WTC11 (cell line): ENCODE results near the gene APOO. TPM values are rescaled to one million over a fixed set of nuclear protein-coding genes. Genes with fewer than 3 reads are reported as not detected.

Source experiments
- ATAC-seq: fragments of 200-7000 bp; cut with Tn5 transposase; 2 replicates; pipeline ENCODE4 v1.10.0; 2021; ENCODE audit warnings: mild to moderate bottlenecking, moderate library complexity
- CTCF ChIA-PET: fragments of 300-600 bp; sonication (Branson Sonifier 250); formaldehyde crosslinking; loops from one replicate; lab custom pipeline; 2021; ENCODE audit warnings: antibody characterized with exemption; lab: Charles Lee
- POLR2A ChIA-PET: fragments of 350-600 bp; sonication (Branson Sonifier 250); formaldehyde crosslinking; loops from one replicate; lab custom pipeline; 2021; ENCODE audit warnings: antibody characterized with exemption; lab: Charles Lee
- DNase-seq: peaks from one replicate; pipeline ENCODE4 v3.0.0; 2021; ENCODE audit warnings: low spot score
- H3K27ac Mint-ChIP-seq: 2 replicates; pipeline ENCODE4 v1.8.0; 2021; ENCODE audit warnings: mixed read lengths
- H3K27me3 Mint-ChIP-seq: 2 replicates; pipeline ENCODE4 v1.8.0; 2021; ENCODE audit warnings: low read depth, mild to moderate bottlenecking, moderate library complexity, mixed read lengths
- H3K36me3 Mint-ChIP-seq: 2 replicates; pipeline ENCODE4 v1.8.0; 2021; ENCODE audit warnings: mixed read lengths
- H3K4me1 Mint-ChIP-seq: 2 replicates; pipeline ENCODE4 v1.8.0; 2022; ENCODE audit warnings: mixed read lengths
- H3K4me3 Mint-ChIP-seq: 2 replicates; pipeline ENCODE4 v1.8.0; 2021; ENCODE audit warnings: mild to moderate bottlenecking, moderate library complexity, mixed read lengths
- H3K9me3 Mint-ChIP-seq: 2 replicates; pipeline ENCODE4 v1.8.0; 2021; ENCODE audit warnings: mixed read lengths
- GABPB1 ChIP-seq: sonication (generic); formaldehyde crosslinking; IDR thresholded peaks from 2 replicates; pipeline ENCODE4 v1.8.1; 2023; ENCODE audit warnings: mild to moderate bottlenecking, missing genetic modification reagents
- GRHL2 ChIP-seq: fragments of 250-450 bp; sonication (Bioruptor Pico); IDR thresholded peaks from 2 replicates; pipeline ENCODE4 v1.8.0; 2022; ENCODE audit warnings: mild to moderate bottlenecking, moderate library complexity; ENCODE audit not compliant: insufficient replicate concordance, severe bottlenecking
- KAT7 ChIP-seq: sonication (generic); formaldehyde crosslinking; IDR thresholded peaks from 2 replicates; pipeline ENCODE4 v1.8.1; 2023; ENCODE audit warnings: missing genetic modification reagents, mild to moderate bottlenecking, borderline replicate concordance
- TP53 ChIP-seq: sonication (generic); formaldehyde crosslinking; IDR thresholded peaks from 2 replicates; pipeline ENCODE4 v1.8.1; 2023; ENCODE audit warnings: mild to moderate bottlenecking, missing genetic modification reagents
- ZNF416 ChIP-seq: fragments of 250-450 bp; sonication (Bioruptor Pico); IDR thresholded peaks from 2 replicates; pipeline ENCODE4 v1.9.0; 2021; ENCODE audit warnings: mild to moderate bottlenecking, inconsistent platforms
- total RNA-seq: library from RNA; stranded (reverse); gene quantifications from 3 replicates; pipeline ENCODE4 v1.2.3, GENCODE V29; 2021
- TF ChIP-seq, protein P1 (sequence below): sonication (generic); formaldehyde crosslinking; IDR thresholded peaks from 2 replicates; pipeline ENCODE4 v1.8.0; 2023; ENCODE audit warnings: missing genetic modification reagents
- TF ChIP-seq, protein P2 (sequence below): sonication (generic); formaldehyde crosslinking; IDR thresholded peaks from 2 replicates; pipeline ENCODE4 v1.8.0; 2022; ENCODE audit warnings: mild to moderate bottlenecking, missing genetic modification reagents
- TF ChIP-seq, protein P3 (sequence below): sonication (generic); formaldehyde crosslinking; IDR thresholded peaks from 2 replicates; pipeline ENCODE4 v1.8.1; 2022; ENCODE audit warnings: mild to moderate bottlenecking, missing genetic modification reagents, moderate library complexity, borderline replicate concordance
- TF ChIP-seq, protein P4 (sequence below): fragments of 250-450 bp; sonication (Bioruptor Pico); IDR thresholded peaks from 2 replicates; pipeline ENCODE4 v1.8.0; 2021; ENCODE audit warnings: mild to moderate bottlenecking
- TF ChIP-seq, protein P5 (sequence below): sonication (generic); formaldehyde crosslinking; IDR thresholded peaks from 2 replicates; pipeline ENCODE4 v1.8.1; 2022; ENCODE audit warnings: missing genetic modification reagents, borderline replicate concordance
- TF ChIP-seq, protein P6 (sequence below): fragments of 250-450 bp; sonication (Bioruptor Pico); IDR thresholded peaks from 2 replicates; pipeline ENCODE4 v1.9.0; 2021; ENCODE audit warnings: mild to moderate bottlenecking
- TF ChIP-seq, protein P7 (sequence below): fragments of 250-450 bp; sonication (Bioruptor Pico); IDR thresholded peaks from 2 replicates; pipeline ENCODE4 v1.9.0; 2021; ENCODE audit warnings: moderate library complexity, mild to moderate bottlenecking, inconsistent platforms, borderline replicate concordance
- TF ChIP-seq, protein P8 (sequence below): sonication (generic); formaldehyde crosslinking; IDR thresholded peaks from 2 replicates; pipeline ENCODE4 v1.8.1; 2023; ENCODE audit warnings: mild to moderate bottlenecking, missing genetic modification reagents

Gene APOO
- total RNA-seq, 1 experiment from 2014 or later, result 55.5 TPM

DNA sequence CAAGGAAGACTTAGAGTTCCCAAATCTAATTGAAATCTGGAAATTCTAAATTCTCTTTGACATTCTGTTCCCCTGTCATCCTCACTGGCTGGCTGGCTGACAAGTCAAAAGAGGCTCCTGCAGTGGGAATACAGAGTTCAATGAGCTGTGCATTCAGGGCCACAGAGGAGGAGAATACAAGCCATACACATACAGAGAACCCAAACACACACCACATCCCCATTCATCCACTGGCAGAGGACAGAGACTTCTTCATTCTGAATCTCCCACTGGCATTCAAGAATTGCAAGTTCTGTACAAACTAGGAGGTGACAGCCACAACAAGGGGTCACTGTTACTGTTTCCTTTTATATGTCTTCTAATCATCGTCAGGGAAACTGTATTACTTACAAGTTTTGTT is 75.0 kb downstream of the APOO start:
- CTCF ChIA-PET, result no interaction called here
- no peak for DNase-seq
- no peaks in the 10 kb centered on the region for H3K27me3 Mint-ChIP-seq
- H3K27ac Mint-ChIP-seq, result no peak overlapping the region
- ATAC-seq, result no peak
- H3K36me3 Mint-ChIP-seq, result peaks cover 3% of the 10 kb centered on the region; the same call in 1 of the 2 replicates
- POLR2A ChIA-PET, result no interaction called here
- no peak overlapping the region for H3K4me3 Mint-ChIP-seq
- 0 out of 2 replicates have a peak, but pooled peaks cover 3% of the 10 kb centered on the region for H3K4me1 Mint-ChIP-seq
- TF ChIP-seq, protein P1, sequence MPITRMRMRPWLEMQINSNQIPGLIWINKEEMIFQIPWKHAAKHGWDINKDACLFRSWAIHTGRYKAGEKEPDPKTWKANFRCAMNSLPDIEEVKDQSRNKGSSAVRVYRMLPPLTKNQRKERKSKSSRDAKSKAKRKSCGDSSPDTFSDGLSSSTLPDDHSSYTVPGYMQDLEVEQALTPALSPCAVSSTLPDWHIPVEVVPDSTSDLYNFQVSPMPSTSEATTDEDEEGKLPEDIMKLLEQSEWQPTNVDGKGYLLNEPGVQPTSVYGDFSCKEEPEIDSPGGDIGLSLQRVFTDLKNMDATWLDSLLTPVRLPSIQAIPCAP (CRISPR knock-in tag), result no peak
- TF ChIP-seq, protein P2, sequence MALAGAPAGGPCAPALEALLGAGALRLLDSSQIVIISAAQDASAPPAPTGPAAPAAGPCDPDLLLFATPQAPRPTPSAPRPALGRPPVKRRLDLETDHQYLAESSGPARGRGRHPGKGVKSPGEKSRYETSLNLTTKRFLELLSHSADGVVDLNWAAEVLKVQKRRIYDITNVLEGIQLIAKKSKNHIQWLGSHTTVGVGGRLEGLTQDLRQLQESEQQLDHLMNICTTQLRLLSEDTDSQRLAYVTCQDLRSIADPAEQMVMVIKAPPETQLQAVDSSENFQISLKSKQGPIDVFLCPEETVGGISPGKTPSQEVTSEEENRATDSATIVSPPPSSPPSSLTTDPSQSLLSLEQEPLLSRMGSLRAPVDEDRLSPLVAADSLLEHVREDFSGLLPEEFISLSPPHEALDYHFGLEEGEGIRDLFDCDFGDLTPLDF (CRISPR knock-in tag), result no peak
- no peaks in the 10 kb centered on the region for H3K9me3 Mint-ChIP-seq

DNA sequence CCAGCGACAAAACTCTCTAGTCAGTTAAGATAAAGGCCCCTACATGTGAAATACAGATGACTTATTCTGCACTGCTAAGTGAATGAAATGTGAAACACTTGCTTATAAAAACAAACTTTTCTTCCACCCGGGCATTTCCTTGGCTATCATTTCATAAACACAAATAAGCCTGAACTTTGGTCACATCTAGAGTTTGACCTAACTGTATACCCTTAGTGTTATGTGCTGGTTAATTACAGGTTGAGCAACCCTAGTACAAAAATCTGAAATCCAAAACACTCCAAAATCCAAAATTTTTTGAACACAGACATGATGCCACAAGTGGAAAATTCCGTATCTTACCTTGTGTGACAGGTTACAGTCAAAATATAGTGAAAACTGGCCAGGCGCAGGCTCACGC is 78.9 kb downstream of the APOO start:
- Mint-ChIP-seq H3K4me3 (no peak overlapping the region), H3K27me3 (no peaks in the 10 kb centered on the region), H3K4me1 (0 out of 2 replicates have a peak, but pooled peaks cover 3% of the 10 kb centered on the region), H3K9me3 (no peaks in the 10 kb centered on the region), H3K36me3 (no peaks in the 10 kb centered on the region), H3K27ac (no peak overlapping the region)
- CTCF ChIA-PET, result no interaction called here
- no peak for ATAC-seq
- POLR2A ChIA-PET, result no interaction called here
- no peak for DNase-seq
- TF ChIP-seq, protein P3, sequence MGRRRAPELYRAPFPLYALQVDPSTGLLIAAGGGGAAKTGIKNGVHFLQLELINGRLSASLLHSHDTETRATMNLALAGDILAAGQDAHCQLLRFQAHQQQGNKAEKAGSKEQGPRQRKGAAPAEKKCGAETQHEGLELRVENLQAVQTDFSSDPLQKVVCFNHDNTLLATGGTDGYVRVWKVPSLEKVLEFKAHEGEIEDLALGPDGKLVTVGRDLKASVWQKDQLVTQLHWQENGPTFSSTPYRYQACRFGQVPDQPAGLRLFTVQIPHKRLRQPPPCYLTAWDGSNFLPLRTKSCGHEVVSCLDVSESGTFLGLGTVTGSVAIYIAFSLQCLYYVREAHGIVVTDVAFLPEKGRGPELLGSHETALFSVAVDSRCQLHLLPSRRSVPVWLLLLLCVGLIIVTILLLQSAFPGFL (CRISPR knock-in tag), result no peak
- TF ChIP-seq, protein P4, sequence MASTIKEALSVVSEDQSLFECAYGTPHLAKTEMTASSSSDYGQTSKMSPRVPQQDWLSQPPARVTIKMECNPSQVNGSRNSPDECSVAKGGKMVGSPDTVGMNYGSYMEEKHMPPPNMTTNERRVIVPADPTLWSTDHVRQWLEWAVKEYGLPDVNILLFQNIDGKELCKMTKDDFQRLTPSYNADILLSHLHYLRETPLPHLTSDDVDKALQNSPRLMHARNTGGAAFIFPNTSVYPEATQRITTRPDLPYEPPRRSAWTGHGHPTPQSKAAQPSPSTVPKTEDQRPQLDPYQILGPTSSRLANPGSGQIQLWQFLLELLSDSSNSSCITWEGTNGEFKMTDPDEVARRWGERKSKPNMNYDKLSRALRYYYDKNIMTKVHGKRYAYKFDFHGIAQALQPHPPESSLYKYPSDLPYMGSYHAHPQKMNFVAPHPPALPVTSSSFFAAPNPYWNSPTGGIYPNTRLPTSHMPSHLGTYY, result no peak

DNA sequence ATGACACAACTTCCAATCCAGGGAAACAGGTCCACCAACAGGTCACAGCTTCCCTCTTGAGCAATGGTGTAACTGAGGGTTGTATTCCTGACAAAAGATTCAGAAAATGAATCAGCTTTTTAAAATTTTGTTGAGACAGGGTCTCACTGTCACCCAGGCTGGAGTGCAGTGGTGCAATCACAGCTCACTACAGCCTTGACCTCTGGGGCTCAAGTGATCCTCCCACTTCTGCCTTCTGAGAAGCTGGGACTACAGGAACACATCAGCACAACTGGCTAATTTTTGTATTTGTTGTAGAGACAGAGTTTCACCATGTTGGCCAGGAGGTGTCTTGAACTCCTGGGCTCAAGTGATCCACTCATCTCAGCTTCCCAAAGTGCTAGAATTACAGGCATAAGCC is 81.1 kb downstream of the APOO start:
- Mint-ChIP-seq H3K27ac (no peak overlapping the region), H3K27me3 (no peaks in the 10 kb centered on the region), H3K4me3 (no peak overlapping the region), H3K9me3 (no peaks in the 10 kb centered on the region), H3K4me1 (0 out of 2 replicates have a peak, but pooled peaks cover 3% of the 10 kb centered on the region), H3K36me3 (no peaks in the 10 kb centered on the region)
- POLR2A ChIA-PET, result no interaction called here
- ATAC-seq (no peak), DNase-seq (no peak)
- CTCF ChIA-PET, result interaction anchor here (0.6 kb wide), 1 partner anchor 74 kb away, joined by 3 read pairs; no protein-coding TSS in a partner anchor
- TF ChIP-seq GABPB1 (CRISPR knock-in tag), result peak; percentile 19; the same call in 1 of the 2 replicates
- TF ChIP-seq, protein P5, sequence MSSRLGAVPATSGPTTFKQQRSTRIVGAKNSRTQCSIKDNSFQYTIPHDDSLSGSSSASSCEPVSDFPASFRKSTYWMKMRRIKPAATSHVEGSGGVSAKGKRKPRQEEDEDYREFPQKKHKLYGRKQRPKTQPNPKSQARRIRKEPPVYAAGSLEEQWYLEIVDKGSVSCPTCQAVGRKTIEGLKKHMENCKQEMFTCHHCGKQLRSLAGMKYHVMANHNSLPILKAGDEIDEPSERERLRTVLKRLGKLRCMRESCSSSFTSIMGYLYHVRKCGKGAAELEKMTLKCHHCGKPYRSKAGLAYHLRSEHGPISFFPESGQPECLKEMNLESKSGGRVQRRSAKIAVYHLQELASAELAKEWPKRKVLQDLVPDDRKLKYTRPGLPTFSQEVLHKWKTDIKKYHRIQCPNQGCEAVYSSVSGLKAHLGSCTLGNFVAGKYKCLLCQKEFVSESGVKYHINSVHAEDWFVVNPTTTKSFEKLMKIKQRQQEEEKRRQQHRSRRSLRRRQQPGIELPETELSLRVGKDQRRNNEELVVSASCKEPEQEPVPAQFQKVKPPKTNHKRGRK, result no peak

DNA sequence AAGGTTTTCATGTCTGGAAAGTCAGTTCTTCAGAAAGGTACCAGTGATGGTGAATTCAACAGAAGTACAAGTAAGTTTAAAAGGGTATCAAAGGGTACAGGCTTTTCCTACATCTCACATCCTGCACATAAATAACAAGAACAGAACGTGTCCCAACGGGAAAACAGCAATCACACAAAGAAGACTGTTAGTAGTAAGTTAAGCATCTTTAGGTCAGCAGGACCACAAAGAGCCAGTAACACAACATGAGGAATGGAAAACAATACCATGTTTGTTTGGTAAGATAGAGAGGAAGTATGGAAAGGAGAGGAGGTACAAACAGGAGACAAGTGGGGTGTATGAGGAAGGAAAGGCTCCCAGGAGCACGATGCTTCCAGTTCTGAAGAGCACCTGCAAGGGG is 81.5 kb downstream of the APOO start:
- no peak for ATAC-seq
- 0 out of 2 replicates have a peak, but pooled peaks cover 3% of the 10 kb centered on the region for H3K4me1 Mint-ChIP-seq
- TF ChIP-seq, protein P6, sequence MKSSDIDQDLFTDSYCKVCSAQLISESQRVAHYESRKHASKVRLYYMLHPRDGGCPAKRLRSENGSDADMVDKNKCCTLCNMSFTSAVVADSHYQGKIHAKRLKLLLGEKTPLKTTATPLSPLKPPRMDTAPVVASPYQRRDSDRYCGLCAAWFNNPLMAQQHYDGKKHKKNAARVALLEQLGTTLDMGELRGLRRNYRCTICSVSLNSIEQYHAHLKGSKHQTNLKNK (CRISPR knock-in tag), result no peak
- TF ChIP-seq, all 79 proteins: peak for 0
- no peaks in the 10 kb centered on the region for H3K9me3 Mint-ChIP-seq
- H3K27me3 Mint-ChIP-seq, result no peaks in the 10 kb centered on the region
- H3K4me3 Mint-ChIP-seq, result no peak overlapping the region
- no peak for DNase-seq
- H3K36me3 Mint-ChIP-seq, result no peaks in the 10 kb centered on the region
- ChIA-PET CTCF (interaction anchor here (0.6 kb wide), 1 partner anchor 74 kb away, joined by 3 read pairs; no protein-coding TSS in a partner anchor), POLR2A (no interaction called here)
- H3K27ac Mint-ChIP-seq, result no peak overlapping the region

DNA sequence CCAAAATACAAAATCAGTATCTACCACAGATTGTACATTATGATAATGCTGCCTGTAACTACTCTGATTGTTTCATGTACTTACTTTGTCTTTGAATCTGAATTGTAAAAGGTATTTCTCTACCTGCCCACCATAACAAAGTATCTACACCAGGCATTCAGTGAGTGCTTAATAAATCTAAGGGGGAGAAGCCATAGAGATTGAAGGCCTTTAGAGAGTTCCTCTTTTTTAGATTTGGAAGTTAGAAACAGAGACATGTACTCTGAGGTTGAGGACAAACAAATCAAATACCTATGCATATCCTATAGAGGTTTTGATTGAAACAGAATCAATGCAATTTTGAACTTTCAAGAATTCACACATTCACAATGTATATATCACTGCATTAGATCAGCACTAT is 82.1 kb downstream of the APOO start:
- H3K9me3 Mint-ChIP-seq, result no peaks in the 10 kb centered on the region
- H3K27ac Mint-ChIP-seq, result no peak overlapping the region
- ChIA-PET CTCF (no interaction called here), POLR2A (no interaction called here)
- DNase-seq (no peak), ATAC-seq (no peak)
- no peak overlapping the region for H3K4me3 Mint-ChIP-seq
- no peaks in the 10 kb centered on the region for H3K36me3 Mint-ChIP-seq
- H3K27me3 Mint-ChIP-seq, result no peaks in the 10 kb centered on the region
- H3K4me1 Mint-ChIP-seq, result 0 out of 2 replicates have a peak, but pooled peaks cover 3% of the 10 kb centered on the region
- TF ChIP-seq TP53 (no peak), ZNF416 (no peak), KAT7 (no peak), GRHL2 (no peak)
- TF ChIP-seq, protein P1 (CRISPR knock-in tag), result no peak
- TF ChIP-seq, protein P7, sequence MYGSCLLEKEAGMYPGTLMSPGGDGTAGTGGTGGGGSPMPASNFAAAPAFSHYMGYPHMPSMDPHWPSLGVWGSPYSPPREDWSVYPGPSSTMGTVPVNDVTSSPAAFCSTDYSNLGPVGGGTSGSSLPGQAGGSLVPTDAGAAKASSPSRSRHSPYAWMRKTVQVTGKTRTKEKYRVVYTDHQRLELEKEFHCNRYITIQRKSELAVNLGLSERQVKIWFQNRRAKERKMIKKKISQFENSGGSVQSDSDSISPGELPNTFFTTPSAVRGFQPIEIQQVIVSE (CRISPR knock-in tag), result no peak
- TF ChIP-seq, protein P8, sequence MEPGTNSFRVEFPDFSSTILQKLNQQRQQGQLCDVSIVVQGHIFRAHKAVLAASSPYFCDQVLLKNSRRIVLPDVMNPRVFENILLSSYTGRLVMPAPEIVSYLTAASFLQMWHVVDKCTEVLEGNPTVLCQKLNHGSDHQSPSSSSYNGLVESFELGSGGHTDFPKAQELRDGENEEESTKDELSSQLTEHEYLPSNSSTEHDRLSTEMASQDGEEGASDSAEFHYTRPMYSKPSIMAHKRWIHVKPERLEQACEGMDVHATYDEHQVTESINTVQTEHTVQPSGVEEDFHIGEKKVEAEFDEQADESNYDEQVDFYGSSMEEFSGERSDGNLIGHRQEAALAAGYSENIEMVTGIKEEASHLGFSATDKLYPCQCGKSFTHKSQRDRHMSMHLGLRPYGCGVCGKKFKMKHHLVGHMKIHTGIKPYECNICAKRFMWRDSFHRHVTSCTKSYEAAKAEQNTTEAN, result no peak
